OCI-LY7 (cell line): ENCODE results near the gene FOXP1. TPM values are rescaled to one million over a fixed set of nuclear protein-coding genes. Genes with fewer than 3 reads are reported as not detected.

Source experiments
- BruUV-seq: library from RNA; stranded (reverse); fragments of 400-500 nt; replicated peaks from 2 replicates; lab custom pipeline; 2021; lab: Mats Ljungman, UMichigan
- CTCF ChIA-PET: fragments of 300-600 bp; sonication (Branson Sonifier 250); formaldehyde crosslinking; loops from one replicate; lab custom pipeline; 2022; ENCODE audit warnings: antibody characterized with exemption; ENCODE audit not compliant: unreplicated experiment; lab: Charles Lee
- POLR2A ChIA-PET: fragments of 300-600 bp; sonication (Branson Sonifier 250); formaldehyde crosslinking; loops from one replicate; lab custom pipeline; 2022; ENCODE audit warnings: antibody characterized with exemption; lab: Charles Lee
- DNase-seq: peaks from one replicate; pipeline ENCODE4 v3.0.0-alpha.2; 2015; ENCODE audit warnings: low spot score
- H2AFZ ChIP-seq: fragments of 200-600 bp; sonication (generic), shearing (Covaris generic); 2 replicates; pipeline ENCODE4 v1.6.1; 2014; ENCODE audit warnings: mild to moderate bottlenecking, antibody characterized with exemption, low read length, moderate library complexity
- H3K27ac ChIP-seq: fragments of 200-600 bp; sonication (generic); 2 replicates; pipeline ENCODE4 v1.5.1; 2014; ENCODE audit warnings: mixed run types, low read depth, mild to moderate bottlenecking, moderate library complexity, low read length, inconsistent platforms; ENCODE audit not compliant: poor library complexity, severe bottlenecking
- H3K36me3 ChIP-seq: fragments of 200-600 bp; sonication (generic); 2 replicates; pipeline ENCODE4 v1.6.1; 2014; ENCODE audit warnings: mild to moderate bottlenecking, antibody characterized with exemption, low read length, moderate library complexity, mixed read lengths; ENCODE audit not compliant: insufficient read depth
- H3K4me1 ChIP-seq: fragments of 200-600 bp; sonication (generic); 2 replicates; pipeline ENCODE4 v1.5.1; 2014; ENCODE audit warnings: mild to moderate bottlenecking, low read length; ENCODE audit not compliant: insufficient read depth, poor library complexity, severe bottlenecking
- H3K4me2 ChIP-seq: fragments of 200-600 bp; sonication (generic); 2 replicates; pipeline ENCODE4 v1.6.1; 2014; ENCODE audit warnings: mild to moderate bottlenecking, low read length
- H3K4me3 ChIP-seq: fragments of 200-600 bp; sonication (generic); 2 replicates; pipeline ENCODE4 v1.5.1; 2014; ENCODE audit warnings: mild to moderate bottlenecking, low read depth, low read length; ENCODE audit not compliant: poor library complexity, severe bottlenecking
- H3K79me2 ChIP-seq: fragments of 200-600 bp; sonication (generic); 2 replicates; pipeline ENCODE4 v1.6.1; 2016; ENCODE audit warnings: low read depth, mild to moderate bottlenecking, low read length, moderate library complexity, mixed read lengths; ENCODE audit not compliant: insufficient read depth
- H3K9me2 ChIP-seq: fragments of 200-600 bp; sonication (generic); 2 replicates; pipeline ENCODE4 v1.6.1; 2016; ENCODE audit warnings: mild to moderate bottlenecking, low read length, mixed read lengths; ENCODE audit not compliant: insufficient read depth
- H3K9me3 ChIP-seq: fragments of 200-600 bp; sonication (generic); 2 replicates; pipeline ENCODE4 v1.6.1; 2014; ENCODE audit warnings: mild to moderate bottlenecking, mixed run types, low read length, mixed read lengths
- H4K20me1 ChIP-seq: fragments of 200-600 bp; sonication (generic); 2 replicates; pipeline ENCODE4 v1.6.1; 2014; ENCODE audit warnings: mild to moderate bottlenecking, antibody characterized with exemption, low read length, moderate library complexity, mixed read lengths; ENCODE audit not compliant: insufficient read depth
- EZH2phosphoT487 ChIP-seq: fragments of 200-600 bp; sonication (generic); IDR thresholded peaks from 2 replicates; pipeline ENCODE4 v1.6.1; 2018; ENCODE audit warnings: low read depth, borderline replicate concordance, mild to moderate bottlenecking, mixed run types, antibody characterized with exemption, low read length, moderate library complexity, mixed read lengths
- intact Hi-C: fragments of 100-400 bp; cut with micrococcal nuclease; formaldehyde crosslinking; loops from one replicate; pipeline ENCODE4 v1.10.0; 2022; ENCODE audit not compliant: unreplicated experiment
- total RNA-seq, 2 experiments: library from RNA; depleted of rRNA in 1 of 2; stranded (reverse); fragments of >200 nt in 1 of 2; shearing (Covaris generic) in 1 of 2; gene quantifications; 2 replicates each; pipeline ENCODE4 v1.2.3, GENCODE V29; 2014 to 2022
- TF ChIP-seq, protein P1 (sequence below): fragments of 200-600 bp; sonication (generic); conservative IDR thresholded peaks from 2 replicates; pipeline ENCODE4 v1.5.1; 2014; ENCODE audit warnings: mild to moderate bottlenecking, antibody characterized with exemption, low read length, moderate library complexity, mixed read lengths

The FOXP1 gene
- total RNA-seq, 2 experiments from 2014 or later: 87.3 to 151 TPM

DNA sequence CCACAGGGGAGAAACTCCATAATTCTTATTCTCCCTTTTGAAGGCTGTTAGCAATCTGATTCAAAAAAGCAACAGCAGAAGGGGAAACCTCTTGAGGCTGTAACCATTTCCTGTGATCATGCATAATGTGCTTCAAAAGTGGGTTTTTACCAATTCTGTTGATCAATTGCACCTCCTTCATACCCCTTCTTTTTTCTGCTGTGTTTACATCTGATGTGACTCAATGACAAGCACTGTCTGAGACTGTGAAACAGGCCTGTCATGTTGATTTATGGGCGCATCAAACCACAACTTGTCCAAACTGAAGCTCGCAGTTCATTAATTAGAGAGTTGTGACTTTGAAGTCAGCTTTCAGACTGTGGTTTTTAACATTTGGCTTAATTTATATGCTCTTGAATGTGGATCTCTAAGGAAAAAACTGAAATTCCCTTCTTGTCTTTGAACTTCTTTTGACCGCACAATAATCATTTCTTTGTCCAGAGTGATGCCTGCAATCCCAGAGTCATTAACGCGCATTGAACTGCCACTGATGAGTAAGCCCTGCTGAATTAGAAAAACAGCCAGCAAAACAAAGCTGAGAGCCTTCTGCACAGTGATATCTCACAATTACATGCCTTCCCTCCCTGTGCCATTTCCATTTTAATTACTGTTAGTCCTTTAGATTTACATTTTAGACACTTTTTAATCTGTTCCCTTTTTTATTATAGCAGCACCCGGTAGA lies 532.8 kb downstream of the FOXP1 start:
- Histone ChIP-seq H3K27ac (no peak overlapping the region), H3K9me2 (no peaks in the 10 kb centered on the region), H3K79me2 (no peaks in the 10 kb centered on the region; the same call in 1 of the 2 replicates), H3K36me3 (peaks cover 72% of the 10 kb centered on the region), H3K9me3 (no peaks in the 10 kb centered on the region), H2AFZ (no peak overlapping the region), H4K20me1 (peaks cover 1% of the 10 kb centered on the region; the same call in 1 of the 2 replicates), H3K4me1 (peaks cover 18% of the 10 kb centered on the region), H3K4me3 (no peak overlapping the region), H3K4me2 (no peak overlapping the region; the same call in 1 of the 2 replicates)
- TF ChIP-seq EZH2phosphoT487: no peak
- TF ChIP-seq, protein P1, sequence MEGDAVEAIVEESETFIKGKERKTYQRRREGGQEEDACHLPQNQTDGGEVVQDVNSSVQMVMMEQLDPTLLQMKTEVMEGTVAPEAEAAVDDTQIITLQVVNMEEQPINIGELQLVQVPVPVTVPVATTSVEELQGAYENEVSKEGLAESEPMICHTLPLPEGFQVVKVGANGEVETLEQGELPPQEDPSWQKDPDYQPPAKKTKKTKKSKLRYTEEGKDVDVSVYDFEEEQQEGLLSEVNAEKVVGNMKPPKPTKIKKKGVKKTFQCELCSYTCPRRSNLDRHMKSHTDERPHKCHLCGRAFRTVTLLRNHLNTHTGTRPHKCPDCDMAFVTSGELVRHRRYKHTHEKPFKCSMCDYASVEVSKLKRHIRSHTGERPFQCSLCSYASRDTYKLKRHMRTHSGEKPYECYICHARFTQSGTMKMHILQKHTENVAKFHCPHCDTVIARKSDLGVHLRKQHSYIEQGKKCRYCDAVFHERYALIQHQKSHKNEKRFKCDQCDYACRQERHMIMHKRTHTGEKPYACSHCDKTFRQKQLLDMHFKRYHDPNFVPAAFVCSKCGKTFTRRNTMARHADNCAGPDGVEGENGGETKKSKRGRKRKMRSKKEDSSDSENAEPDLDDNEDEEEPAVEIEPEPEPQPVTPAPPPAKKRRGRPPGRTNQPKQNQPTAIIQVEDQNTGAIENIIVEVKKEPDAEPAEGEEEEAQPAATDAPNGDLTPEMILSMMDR: no peak
- POLR2A ChIA-PET: interaction anchor here (3.0 kb wide), 1 partner anchor 11 kb away, joined by 15 read pairs; no protein-coding TSS in a partner anchor
- DNase-seq: no peak
- CTCF ChIA-PET: no interaction called here
- BruUV-seq: no TSS peak
- intact Hi-C loops: no loop called here

DNA sequence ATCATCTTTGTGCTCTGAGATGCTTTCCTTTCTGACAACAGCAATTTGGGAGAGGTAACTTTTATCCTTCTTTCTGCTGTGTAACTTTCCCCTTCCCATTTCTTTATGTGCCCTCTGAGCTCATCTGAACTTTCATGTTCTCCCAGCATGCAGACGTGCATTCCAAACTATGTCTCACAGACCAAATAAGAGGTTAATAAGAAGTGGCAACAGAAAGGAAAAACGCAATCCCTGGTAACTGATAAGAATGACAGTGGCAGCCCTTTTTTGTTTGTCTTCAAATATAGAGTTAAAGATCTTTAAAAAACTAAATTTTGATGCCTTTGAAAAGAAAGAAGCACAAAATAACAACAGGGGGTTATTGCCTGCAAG lies 533.4 kb downstream of the FOXP1 start:
- Histone ChIP-seq H3K4me3 (no peak overlapping the region), H3K9me3 (no peaks in the 10 kb centered on the region), H3K36me3 (peaks cover 78% of the 10 kb centered on the region), H4K20me1 (no peaks in the 10 kb centered on the region), H3K4me1 (peaks cover 18% of the 10 kb centered on the region), H3K79me2 (no peaks in the 10 kb centered on the region; the same call in 1 of the 2 replicates), H3K9me2 (no peaks in the 10 kb centered on the region), H2AFZ (no peak overlapping the region), H3K27ac (no peak overlapping the region), H3K4me2 (no peak overlapping the region)
- no TSS peak for BruUV-seq
- intact Hi-C loops: no loop called here
- ChIA-PET CTCF (no interaction called here), POLR2A (interaction anchor here (1.5 to 3.0 kb wide), 2 partner anchors 11 to 83 kb away, joined by 3 to 15 read pairs; no protein-coding TSS in a partner anchor)
- TF ChIP-seq EZH2phosphoT487: no peak
- TF ChIP-seq, protein P1: no peak
- no peak for DNase-seq

DNA sequence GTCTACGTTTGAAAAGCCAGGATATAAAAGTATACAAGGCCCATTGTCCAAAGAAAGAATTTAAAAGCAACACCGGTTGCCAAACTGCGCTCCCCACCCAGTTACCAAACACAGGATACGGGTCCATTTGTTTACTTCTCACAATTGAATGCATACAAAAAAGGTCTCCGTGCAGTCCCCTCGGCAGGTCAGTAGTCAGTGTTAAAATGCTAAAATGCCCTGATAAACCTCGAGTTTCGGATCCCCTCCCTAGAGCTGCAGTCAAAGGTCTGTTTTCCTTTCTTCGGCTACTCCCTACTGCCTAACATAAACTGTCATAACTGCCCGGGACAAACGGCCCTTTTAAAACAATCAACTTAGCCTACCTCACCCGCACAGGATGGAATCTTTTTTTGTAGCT lies 534.6 kb downstream of the FOXP1 start:
- H2AFZ ChIP-seq: no peak overlapping the region
- no peak for DNase-seq
- intact Hi-C loops: no loop called here
- no peak overlapping the region for H3K4me3 ChIP-seq
- no peak overlapping the region for H3K27ac ChIP-seq
- no peak for TF ChIP-seq EZH2phosphoT487
- TF ChIP-seq, protein P1: no peak
- peaks cover 18% of the 10 kb centered on the region for H3K4me1 ChIP-seq
- no peaks in the 10 kb centered on the region; the same call in 1 of the 2 replicates for H3K79me2 ChIP-seq
- H4K20me1 ChIP-seq: no peaks in the 10 kb centered on the region
- H3K4me2 ChIP-seq: no peak overlapping the region
- H3K9me2 ChIP-seq: no peaks in the 10 kb centered on the region
- no TSS peak for BruUV-seq
- ChIA-PET CTCF (no interaction called here), POLR2A (interaction anchor here (0.9 to 1.5 kb wide), 4 partner anchors 9 to 82 kb away, joined by 3 to 5 read pairs (median 3); no protein-coding TSS in a partner anchor)
- peaks cover 90% of the 10 kb centered on the region for H3K36me3 ChIP-seq
- H3K9me3 ChIP-seq: no peaks in the 10 kb centered on the region
